HG03457 (cell line): ENCODE measurements around the gene PHF21B.
"Not testable (repeated sequence)": the region's sequence is repeated elsewhere in the genome, so short reads cannot be mapped to it uniquely, and the experiment has no call there.

ENCODE experiments used
- ATAC-seq: cut with Tn5 transposase; IDR thresholded peaks from one replicate; pipeline ENCODE4 v1.9.1; 2021; ENCODE audit warnings: moderate number of reproducible peaks; ENCODE audit not compliant: unreplicated experiment

Gene PHF21B

DNA sequence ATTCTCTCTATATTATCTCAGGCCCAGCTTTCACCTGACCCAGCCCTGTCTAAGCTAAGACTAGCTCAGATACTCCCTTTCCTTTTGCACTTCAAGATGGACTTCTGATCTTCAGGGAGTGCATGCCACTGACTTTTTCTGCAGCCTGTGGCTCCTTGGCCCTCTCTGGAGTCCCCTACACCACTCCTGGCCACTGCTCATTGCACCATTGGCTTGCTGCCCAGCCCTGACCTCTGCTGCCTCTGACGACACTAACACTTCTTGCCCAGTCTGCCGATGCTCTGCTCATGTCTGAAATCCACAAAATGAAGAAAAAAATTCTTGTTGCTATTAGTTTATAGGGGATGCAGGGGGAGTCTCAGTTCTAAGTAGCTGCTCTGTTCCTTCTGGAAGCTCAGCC lies 106.6 kb downstream of the PHF21B start:
- not testable (repeated sequence) for ATAC-seq

DNA sequence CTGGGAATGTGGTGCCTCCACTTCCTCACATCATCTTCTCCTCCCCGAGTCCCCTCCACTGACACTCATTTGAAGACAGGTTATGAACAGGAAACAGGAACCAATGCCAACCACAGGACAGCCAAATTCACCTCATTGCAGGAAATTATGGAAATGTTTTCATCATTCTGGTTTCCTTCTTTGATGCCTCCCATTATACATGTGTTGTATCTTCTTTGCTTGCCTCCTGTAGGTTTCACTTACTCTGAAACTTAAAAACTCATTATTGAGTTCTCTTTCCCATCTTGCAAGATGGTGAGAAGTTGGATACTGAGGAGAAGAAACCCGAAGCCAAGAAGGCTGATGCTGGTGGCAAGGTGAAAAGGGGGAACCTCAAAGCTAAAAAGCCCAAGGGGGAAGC lies 108.5 kb downstream of the PHF21B start:
- no peak for ATAC-seq

DNA sequence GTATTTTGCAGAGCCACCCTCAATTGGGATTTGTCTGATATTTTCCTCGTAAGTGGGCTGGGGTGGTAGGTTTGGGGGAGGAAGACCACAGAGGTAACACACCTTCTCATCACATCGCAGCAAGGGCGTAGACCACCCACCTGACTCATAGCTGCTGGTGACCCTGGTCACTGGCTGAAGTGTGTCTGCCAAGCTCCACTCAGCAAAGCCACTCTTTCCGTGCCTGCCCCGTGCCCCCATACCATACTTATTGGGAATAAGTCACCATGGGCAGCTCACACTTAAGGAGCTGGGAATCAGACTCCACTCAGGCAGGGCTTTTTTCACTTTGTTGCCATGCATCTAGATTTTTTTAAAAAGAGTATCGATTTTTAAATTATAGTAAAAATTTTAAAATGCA lies 111.6 kb downstream of the PHF21B start:
- ATAC-seq, result no peak

DNA sequence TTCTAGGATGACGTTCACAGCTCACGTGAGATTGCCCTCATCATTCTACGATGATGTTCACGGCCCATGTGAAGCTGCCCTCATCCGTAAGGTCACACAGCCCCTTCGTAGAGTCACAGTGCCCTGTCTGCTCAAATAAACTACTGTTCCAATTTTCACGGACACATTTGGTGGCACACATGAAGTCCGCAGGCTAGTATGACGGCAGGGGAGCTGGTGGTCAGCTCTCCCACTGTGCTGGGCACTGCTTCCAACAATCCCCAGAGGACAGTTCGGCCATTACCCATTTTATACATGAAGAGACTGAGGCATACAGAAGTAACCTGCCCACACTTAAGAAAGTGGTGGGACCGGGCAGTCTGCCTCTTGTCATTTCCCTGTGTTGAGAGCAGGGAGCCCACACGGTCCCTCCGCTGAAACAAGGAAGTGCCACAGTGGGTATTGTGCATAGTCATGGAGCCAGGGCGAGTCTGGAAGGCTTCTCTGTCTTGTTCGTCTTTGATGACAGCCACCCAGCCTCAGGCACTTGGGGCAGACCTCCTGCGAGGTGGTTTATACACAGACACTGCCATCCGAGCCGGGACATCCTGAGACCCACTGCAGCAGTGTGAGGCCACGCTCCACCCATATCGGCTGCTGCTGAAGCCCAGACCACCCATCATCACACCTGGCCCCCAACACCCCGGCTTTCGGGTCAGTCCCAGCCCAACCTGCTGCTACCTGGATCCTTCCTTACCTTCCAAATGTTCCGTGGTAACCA lies 114.3 kb downstream of the PHF21B start:
- ATAC-seq, result no peak

DNA sequence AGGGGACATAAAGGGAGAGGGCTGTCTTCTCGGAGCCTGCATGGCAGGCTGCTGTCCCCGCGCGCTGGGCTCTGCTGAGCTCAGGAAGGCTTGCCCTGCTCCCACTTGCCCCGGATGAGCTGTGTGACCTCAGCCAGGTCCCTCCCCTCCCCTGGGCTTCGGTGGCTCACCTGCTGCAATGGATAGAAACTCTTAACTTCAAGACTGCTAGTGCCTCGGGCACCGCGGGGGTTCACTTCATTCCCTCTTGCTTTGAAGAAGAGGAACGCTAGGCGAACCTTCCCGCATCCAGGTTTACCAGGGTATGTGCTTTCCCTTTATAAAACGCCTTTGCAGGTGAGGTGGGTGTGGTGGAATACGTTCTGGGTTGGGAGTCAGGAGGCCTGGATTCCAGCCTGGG lies 115.0 kb downstream of the PHF21B start:
- no peak for ATAC-seq

DNA sequence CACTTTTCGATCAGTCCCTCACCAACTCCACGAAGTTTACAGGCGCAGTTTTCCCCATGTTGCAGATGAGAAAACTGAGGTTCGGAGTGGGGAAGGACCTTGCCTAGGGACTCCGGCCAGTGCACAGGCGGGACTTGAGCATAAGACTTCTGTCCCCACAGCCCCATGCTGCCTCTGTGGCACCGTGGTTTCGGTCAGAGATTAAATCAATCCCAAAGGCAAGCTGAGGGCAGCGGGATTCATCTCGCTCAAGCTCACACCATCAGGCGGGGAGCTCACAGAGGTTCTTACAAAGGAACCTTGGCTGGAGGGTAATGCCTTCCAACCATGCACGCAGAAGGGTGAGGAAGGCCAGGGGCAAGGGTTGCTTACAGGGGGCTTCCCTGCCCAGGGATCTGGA lies 115.5 kb downstream of the PHF21B start:
- ATAC-seq, result no peak

DNA sequence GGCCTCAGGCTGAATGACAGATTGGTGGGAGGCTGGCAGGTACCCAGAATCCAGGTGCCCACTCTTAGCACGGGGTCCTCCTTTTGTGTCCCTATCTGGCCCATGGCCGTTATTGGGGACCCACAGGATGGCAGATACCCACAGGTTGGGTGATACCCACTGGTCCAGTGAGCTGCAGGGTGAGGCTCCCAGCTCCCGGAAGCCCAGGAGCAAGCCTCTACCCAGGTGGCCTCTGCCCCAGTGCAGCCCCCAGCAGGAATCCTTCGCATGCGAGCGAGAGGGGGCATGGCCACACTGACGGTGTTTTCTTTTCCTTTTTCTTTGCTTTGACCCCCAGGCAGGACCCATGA lies 116.1 kb downstream of the PHF21B start:
- ATAC-seq, result no peak

DNA sequence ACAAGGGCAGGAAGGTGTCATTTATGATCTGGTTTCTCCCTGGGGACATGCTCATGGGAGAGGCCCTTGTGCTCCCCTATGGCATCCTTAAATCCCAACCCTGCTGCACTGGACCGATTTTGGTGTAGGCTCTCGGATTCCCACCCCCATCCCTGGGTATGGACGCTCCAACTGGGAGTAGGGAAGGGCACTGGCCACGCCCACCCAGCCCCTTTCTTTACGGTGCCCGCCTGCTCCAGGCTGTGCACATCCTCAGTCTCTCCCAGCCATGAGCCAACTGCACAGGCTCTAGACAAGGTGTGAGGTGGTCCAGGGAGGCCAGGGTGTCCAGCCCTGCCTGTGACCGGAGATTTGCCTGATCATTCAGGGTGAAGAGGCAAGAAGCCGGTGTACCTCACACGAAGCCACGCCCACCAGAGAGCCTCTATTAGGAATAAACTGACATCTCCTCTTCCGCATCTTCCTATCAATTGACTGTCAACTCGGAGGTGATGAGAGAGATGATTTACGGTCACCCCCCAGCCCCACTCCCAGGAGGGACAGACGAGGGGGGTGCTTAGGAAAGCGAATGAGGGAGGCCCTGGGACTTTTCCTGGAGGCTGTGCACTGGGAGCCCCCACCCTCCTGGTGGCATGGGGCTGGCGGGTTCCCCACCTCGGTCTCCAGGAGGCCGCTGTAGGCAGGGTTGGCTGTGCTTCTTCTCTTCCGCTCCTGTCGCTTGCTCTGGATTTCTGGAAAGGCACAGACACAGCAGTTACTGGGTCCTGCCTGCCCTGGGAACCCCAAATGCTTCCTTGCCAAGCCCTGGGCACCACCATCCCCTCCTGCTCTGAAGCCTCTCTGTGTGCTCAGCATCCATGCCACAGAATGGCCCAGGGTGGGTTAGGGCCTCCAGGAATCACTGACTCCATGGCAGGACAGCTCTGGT lies 116.7 kb downstream of the PHF21B start:
- no peak for ATAC-seq

DNA sequence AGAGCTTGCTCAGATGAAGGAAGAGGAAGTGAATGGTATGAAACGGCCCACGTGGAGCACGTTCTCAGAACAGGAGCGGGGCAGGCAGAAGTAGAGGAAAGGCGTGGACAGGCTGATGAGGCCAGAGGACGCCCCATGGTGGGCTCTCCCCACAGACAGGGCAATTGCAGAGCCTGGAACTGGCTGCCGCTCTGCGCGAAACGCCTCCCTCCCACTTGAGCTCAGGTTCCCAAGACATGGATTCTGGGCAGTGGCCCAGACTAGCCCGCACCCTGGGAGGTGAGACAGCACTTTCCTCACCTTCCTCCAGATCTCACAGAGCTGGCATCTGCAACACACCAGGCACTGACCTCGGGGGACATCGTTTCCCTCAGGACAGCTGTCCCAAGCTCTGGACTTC lies 117.6 kb downstream of the PHF21B start:
- ATAC-seq, result no peak

DNA sequence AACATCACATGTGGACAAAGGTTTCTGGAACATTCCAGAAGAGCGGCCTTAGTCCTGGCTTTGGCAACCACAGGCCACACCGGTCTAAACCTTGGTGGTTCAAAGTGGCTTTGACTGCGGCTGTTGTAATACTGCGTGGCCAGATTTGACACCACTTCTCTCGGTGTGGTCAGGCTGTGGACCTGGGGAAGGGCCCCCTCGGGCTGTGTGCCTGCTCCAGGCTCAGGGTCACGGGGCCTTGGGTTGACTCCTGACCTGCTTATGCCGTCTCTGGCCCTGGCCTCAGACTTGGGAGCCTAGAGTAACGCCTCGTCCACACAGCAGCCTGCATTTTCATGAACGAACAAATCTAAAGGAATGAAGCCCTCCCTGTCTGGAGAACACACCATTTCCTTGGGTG lies 118.0 kb downstream of the PHF21B start:
- ATAC-seq, result no peak

DNA sequence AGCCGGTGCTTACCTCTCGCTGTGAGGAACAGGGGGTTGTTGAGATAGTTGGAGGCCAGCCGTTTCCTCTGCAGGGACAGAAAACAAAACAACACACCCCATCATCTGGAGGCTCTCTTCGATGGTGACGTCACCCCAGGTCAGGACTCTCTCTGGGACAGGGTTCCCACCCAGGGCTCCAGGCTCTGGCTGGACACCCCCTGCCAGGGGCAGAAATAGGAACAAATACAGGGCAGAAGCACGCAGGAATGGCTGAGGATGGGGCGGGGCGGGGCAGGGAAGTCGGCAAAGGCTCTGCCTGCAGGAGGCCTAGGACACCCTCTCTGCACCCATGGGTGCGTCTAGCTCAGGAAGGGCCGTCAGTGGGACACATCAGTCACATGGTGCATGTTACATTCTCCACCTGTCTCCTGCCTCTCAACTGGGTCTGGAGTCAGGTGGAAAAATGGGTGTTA lies 118.5 kb downstream of the PHF21B start:
- no peak for ATAC-seq

DNA sequence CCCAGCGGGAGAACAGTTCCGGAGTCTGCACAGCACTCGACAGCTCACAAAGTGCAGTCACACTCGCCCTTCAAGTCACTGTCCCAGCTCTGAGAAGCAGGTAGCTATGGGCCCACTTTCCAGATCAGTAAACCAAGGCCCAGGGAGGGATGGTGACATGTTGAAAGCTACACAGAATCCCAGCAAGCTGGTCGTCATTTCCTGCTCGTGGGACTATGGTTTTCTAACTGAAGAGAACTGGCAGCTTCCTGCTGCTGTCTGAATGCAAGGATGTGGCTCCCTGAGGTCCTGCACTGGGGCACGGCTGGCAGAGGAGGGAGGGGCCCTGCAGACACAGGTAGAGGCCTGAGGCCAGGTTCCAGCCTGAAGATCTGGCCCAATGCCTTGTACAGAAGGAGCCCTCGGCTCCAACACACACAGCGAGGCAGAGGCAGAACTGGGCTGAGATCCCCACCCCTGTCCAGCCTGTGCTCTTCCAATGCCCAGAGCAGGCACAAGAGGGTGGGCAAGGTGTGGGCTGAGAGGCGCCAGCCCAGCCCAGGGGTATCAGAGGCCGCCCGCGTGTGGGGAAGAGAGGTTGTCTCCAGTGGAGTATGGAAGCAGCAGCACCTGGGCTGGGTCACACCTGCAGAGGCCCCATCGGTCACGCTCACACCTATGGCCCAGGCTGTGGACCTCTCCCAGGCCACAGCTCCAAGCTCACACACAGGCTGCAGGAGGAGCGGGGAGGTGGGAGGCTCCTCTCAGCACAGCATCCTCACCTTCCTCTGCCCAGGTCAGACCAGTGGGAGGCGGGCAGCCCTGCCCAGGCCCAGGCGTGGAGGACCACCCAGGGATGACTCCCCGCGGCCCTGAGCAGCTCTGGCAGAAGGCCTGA lies 119.2 kb downstream of the PHF21B start:
- ATAC-seq, result no peak

DNA sequence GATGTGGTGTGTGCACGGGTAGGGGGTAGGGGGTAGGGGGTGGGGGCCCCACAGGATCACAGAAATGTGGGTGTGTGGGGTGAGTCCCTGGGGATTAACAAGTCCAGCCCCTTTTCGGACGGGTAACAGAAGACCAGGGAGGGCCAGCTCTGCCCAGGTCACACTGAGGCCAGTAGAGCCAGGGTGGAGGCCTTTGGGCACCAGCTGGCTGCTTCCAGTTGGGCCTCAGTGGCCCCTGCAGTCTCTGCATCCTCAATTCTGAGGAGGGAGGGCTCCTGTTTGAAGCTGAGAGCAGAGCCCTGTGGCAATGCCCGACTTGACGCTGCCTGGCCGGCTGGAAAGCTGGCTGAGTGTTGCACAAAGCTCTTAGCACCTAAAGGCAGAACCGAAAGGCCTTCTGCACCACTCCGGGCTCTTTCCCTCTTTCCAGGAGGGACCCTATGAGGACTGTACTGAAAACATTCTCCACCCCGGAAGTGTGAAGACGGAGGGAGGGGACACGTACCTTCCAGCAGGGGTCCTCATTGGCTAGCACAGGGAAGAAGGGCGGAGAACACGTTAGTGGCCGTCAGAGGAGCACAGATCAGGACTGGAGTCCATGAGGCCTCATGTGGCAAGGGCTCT lies 120.4 kb downstream of the PHF21B start:
- ATAC-seq, result no peak

DNA sequence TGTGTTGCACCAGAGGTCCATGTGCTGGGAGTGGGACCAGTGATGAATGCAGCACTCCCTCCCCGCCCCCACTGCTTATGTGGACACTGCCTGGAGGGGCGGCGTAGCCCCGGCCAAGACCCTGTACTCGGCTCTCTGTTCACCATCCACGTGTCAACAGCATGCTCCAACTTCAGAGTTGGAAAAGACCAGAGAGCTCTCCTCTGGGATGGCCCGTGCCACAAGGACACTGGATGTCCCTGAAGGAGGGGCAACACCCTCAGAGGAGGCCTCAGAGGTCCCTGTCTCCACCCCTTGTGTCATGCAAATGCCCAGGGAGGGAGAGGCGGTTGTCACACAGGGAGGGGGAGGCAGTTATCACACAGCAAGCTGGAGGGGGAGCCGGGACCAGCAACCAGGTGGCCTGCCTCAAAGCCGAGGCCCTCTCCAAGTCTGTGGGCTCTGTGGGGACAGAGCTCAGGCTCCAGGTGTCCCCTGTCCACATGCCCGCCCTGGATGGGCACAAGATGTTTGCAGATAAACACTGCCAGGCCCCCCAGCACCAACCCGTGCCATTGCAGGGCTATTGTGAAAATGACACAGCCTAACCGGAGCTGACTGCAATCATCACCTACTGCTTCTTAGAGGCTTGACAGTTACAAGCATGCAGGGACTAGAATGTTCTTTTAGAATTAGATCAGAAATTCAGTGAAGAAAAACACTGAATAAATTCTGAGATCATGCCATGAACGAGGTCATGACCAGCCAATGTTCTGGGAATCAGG lies 121.1 kb downstream of the PHF21B start:
- no peak for ATAC-seq

DNA sequence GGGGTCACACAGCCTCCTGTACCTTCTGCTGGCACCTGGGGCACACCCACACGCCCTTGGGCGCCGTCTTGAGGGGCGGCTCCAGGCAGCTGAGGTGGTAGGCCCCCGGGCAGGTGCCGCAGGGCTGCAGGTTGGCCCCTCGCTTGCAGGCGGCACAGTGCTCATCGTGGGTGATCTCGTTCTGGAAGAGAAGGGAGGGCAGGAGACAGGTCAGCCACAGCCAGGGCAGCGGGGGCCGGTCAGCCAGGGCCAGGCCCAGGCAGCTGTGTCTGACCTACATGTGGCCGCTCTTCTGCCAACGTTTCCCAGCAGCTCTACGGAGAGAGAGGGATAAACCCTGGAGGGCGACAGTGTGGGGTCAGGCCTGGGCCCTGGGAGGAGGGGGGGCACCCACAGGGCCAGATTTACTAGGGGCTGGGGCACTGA lies 121.9 kb downstream of the PHF21B start:
- ATAC-seq, result no peak

DNA sequence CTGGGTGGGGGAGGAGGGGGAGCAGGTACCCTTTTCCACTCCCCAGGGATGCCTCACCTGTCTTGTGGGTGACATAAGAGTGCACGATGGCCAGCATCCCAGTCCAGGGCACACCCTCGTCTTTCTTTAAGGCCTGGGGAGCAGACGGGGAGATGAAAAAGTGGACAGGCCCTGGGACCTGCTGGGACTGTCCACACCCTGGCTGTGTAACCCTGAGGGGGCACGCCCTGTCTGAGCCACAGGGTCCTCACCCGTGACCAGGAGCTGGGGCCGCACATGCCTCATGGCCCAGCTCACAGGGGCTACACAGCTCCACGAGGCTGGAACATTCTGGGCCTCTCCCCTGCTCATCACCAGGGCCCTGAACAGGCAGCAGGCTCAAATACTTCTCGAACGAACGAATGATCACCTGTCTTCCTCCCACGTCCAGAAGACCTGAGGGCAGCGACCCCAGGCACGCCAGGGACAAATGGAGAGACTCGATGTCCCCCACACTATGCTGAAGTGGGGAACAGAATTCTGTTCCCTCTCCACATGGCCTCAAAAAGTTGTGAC lies 123.9 kb downstream of the PHF21B start:
- no peak for ATAC-seq

DNA sequence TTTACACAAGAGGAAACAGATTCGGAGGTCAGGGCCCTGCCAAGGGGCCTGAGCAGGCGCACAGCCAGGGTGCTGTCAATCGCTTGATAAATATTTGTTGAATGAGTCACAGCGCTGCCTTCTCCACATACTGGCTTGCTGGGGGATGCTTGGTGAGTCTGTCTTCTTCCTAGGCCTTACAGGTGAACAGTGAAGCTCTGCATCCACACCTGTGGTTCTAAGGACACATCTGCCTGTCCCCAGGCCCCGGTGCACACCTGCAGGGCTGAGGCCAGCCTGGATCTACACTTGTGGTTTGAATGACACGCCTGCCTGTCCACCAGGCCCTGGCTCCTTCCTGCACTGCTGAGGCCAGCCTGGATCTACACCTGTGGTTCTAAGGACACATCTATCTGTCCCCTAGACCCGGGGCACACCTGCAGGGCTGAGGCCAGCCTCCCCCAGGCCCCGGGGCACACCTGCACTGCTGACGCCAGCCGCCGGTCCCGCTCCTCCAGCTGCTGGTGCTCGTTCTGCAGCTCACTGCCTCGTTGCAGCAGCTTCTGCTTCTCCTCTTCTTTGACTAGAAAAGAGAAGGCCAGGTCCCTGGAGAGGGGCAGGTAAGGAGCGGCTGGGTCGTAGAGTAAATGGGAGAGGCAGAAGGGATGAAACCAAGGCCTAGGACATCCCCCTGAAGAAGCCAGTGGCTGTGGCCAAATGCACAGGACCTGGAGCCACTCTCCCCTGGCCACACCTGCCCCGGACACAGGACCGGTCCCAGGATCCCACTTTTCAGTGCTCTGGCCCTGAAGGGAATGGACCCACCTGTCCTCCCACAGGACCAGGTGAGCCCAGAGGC lies 124.6 kb downstream of the PHF21B start:
- ATAC-seq, result no peak

DNA sequence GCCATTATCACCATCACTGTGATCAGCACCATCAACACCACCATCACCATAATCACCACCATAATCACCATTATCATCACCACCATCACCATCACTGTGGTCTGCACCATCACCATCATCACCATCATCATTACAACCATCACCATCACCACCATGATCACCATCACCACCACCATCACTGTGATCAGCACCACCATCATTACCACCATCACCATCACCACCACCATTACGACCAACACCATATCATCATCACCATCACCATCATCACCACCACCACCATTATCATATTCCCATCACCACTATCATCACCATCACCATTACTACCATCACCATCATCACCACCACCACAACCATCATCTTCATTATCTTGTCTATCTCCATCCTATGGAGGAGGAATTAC lies 125.2 kb downstream of the PHF21B start:
- ATAC-seq, result no peak

DNA sequence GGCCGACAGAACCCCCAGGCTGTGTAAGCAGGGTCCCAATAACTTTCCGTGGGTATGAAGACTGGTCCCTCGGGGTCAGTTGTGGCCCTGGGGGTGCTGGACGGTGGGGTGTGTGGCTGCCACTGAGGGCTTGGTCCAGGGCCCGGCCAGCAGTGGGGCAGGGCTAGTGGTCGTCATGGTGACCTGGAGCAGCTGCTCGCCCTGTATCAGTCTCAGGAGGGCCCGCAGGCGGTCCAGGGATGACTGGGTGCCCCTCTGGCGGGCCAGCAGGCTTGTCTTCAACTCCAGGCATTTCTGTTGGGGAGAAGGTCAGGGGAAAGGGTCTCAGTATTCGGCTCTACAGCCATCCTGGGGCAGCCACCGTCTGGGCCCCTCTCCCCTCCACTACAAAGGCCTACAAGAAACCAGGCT lies 126.8 kb downstream of the PHF21B start:
- ATAC-seq, result no peak
